ENCODE data around the gene GLTPD2.
"Not testable (repeated sequence)": the region's sequence is repeated elsewhere in the genome, so short reads cannot be mapped to it uniquely, and the experiment has no call there.

The GLTPD2 gene

GRCh38 chr17:4807605-4808377 is 19.0 kb downstream of the GLTPD2 start:
- DNase-seq (ENCODE audit: low read depth in 2 of 2, low spot score in 1 of 2): no peak

DNA sequence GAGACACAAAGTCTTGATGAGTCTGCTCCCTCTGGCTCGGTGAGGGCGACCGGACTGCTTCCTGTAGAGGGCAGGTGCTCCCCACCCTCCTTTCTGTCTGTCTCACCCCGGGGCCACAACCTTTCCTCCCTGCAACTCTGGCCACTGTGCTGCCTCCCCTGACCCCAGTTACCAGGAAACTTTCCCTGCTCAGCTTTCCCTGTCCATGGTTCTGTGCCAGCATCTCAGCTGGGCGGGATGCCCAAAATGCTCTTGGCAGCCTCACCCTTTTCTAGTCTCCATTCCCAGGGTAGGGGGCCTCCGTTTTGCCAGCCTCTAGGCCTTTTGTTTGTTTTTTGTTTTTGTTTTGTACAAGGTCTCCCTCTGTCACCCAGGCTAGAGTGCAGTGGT is 19.6 kb downstream of the GLTPD2 start:
- no peak for DNase-seq (ENCODE audit: low read depth in 2 of 2, low spot score in 1 of 2)

GRCh38 chr17:4810696-4811290 is 22.0 kb downstream of the GLTPD2 start:
- no peak for DNase-seq (ENCODE audit: low read depth in 2 of 2, low spot score in 1 of 2)

GRCh38 chr17:4811471-4811870 is 22.7 kb downstream of the GLTPD2 start:
- no peak for DNase-seq (ENCODE audit: low read depth in 2 of 2, low spot score in 1 of 2)

DNA sequence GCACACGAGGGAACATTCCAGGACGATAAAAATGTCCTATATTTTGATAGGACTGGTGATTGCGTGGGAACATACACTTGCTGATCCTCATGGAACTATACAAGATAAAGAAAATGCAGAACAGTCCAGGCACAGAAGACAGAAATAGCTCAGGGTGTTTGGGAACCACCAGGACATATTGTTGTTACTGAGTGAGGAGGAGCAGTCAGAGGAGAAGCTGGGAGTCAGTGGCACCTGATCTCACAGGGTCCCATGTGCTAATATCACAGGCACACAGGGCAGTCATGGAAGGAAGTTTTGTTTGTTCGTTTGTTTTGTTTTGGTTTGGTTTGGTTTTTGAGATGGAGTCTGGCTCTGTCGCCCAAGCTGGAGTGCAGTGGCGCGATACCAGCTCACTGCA is 23.9 kb downstream of the GLTPD2 start:
- DNase-seq (ENCODE audit: low read depth in 2 of 2, low spot score in 1 of 2): no peak

GRCh38 chr17:4815043-4815675 is 26.4 kb downstream of the GLTPD2 start:
- no peak for DNase-seq (ENCODE audit: low read depth in 2 of 2, low spot score in 1 of 2)

DNA sequence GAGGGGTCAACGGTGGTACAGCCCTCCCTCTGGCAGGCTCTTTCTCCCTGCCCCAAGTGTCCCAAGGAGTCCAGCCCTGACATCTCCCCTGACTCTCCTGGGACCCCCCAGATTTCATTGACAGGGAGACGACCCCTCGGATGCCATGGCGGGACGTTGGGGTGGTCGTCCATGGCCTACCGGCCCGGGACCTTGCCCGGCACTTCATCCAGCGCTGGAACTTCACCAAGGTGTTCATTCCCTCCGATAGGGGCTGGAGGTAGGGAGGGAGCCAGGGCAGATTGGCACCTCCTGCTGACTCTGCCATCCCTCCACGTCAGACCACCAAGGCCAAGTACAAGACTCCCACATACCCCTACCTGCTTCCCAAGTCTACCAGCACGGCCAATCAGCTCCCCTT is 28.1 kb downstream of the GLTPD2 start:
- DNase-seq (ENCODE audit: low read depth in 2 of 2, low spot score in 1 of 2): no peak

DNA sequence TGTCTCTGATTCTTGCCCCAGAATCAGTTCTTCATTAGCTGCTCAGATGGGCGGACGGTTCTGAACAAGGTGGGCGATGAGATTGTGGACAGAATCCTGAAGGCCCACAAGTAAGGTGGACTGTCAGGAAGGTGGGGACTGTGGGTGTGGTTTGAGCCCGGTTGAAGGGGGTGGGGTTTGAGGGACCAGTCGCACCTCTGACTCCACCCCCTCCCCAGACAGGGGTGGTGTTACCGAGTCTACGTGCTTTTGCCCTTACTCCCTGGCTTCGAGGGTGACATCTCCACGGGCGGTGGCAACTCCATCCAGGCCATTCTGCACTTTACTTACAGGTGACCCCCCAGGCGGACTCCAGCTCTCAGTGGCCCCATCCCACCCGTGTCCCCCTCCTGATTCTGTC is 29.5 kb downstream of the GLTPD2 start:
- DNase-seq (ENCODE audit: low read depth in 2 of 2, low spot score in 1 of 2): no peak

- DNase-seq (ENCODE audit: low read depth in 2 of 2, low spot score in 1 of 2): no peak
Measured at GRCh38 chr17:4822835-4823234, 34.1 kb downstream of the GLTPD2 start.

- DNase-seq (ENCODE audit: low read depth in 2 of 2, low spot score in 1 of 2): no peak
Measured at GRCh38 chr17:4823373-4824089, 34.8 kb downstream of the GLTPD2 start.

DNA sequence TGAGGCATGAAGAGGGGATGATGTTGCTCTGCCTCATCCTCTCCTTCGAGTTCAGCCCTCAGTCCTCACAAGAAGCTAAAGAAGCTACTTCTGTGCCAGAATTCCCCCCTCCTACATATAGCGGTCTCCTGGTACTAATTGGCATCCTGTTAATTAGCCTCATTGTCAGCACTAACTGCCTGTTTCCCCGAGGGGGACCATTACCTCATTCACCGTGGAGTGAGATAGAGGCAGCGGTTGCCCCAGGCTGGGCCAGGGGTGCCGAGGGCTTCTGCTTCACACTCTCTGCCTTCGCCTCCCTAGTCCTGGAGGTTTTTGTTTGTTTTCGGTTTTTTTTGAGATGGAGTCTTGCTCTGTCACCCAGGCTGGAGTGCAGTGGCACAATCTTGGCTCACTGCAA is 38.6 kb downstream of the GLTPD2 start:
- no peak for DNase-seq (ENCODE audit: low read depth in 2 of 2, low spot score in 1 of 2)

DNA sequence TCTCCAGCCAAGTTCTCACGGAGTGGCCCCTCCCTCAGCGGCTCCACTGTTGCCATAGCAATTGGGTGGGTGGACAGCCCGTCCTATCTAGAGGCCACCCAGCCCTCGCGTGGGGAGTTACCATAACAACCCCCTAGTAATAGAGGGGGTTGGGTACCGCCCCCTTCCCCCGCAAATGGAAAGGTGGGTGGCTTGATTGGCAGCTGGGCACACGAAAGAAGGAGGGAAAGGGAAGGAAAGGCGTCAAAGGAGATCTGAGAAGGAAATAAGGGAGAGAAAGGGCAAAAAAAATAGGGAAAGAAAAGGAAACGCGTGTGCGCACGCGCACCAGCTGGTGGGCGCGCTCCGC is 44.0 kb downstream of the GLTPD2 start:
- DNase-seq (ENCODE audit: low read depth in 2 of 2, low spot score in 1 of 2): not testable (repeated sequence)

GRCh38 chr17:4833178-4833940 is 44.6 kb downstream of the GLTPD2 start, which contains the start of gene MINK1:
Gene MINK1, plus strand, starts transcription at chr17:4833340. Its CDS starts 244 bp downstream, at chr17:4833584.
- peak; percentile 65 to 82 for DNase-seq (ENCODE audit: low read depth in 2 of 2, low spot score in 1 of 2)

DNA sequence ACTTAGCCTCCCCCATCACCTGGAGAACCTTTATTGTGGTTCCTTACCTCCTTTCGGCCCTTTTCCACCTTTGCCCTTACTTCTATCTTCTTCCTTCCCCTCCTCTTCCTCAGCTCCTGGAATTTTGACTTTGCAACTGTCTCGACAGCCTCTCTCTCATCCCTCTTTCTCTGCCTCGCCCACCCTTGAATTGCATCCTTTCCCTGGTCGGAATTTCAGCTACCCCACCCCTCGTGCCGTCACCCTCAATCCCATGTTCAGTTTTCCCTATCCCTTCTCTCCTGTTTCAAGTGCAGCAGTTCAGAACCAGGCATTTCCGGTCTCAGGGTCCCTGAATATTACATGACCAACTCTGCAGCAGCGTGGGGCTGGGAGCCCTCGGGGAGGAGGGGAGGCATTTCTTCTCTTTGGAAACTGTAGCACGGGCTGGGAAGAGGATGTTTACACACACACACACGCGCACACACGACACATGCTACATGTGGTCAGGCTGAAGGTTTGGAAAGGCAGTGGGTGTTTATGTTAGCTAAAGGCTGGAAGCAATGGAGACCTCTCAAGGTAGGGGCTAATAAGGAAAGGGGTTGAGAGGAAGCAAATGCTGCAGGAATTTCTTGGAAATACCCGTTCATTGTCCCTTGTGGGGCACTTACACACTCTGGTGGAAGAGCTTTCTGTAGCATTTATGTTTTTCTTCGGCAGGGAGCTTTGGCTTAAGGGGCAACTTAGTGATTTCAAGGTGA is 45.3 kb downstream of the GLTPD2 start:
- DNase-seq (ENCODE audit: low read depth in 2 of 2, low spot score in 1 of 2): no peak

DNA sequence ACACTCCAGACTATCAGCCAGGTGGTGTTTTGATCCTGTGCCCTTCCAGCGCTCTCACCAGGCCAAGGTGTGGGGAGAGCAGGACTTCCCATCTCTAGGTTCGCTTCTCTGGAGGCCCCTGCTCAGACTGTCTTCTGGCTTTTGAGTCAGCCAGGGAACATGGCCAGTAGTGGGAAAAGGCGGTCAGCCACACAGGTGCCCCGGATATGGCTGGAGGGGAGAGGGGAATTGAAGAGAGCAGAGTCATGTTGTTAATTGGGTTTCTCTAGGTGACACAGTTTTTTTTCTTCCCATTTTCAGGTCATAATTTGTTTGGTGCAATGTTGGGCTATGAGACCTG is 45.9 kb downstream of the GLTPD2 start:
- no peak for DNase-seq (ENCODE audit: low read depth in 2 of 2, low spot score in 1 of 2)

DNA sequence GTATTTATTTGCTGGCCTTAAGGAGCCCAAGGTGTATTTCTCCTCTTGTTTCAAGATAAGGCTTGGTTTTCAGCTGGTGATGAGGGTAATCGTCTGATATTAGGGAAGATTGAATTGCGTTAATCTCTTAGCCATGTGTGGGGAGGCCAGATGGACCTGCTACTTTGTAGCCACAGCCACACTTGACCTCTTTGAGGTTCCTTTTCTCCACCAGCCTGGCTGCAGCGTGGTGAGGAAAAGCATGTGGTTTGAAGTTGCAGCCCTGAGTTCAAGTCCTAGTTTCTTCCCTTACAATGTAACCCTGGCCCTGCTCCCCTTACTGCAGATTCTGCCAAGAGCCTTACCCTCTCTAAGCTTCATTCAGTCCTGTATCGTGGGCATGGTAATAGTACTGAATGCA is 47.5 kb downstream of the GLTPD2 start:
- no peak for DNase-seq (ENCODE audit: low read depth in 2 of 2, low spot score in 1 of 2)

DNA sequence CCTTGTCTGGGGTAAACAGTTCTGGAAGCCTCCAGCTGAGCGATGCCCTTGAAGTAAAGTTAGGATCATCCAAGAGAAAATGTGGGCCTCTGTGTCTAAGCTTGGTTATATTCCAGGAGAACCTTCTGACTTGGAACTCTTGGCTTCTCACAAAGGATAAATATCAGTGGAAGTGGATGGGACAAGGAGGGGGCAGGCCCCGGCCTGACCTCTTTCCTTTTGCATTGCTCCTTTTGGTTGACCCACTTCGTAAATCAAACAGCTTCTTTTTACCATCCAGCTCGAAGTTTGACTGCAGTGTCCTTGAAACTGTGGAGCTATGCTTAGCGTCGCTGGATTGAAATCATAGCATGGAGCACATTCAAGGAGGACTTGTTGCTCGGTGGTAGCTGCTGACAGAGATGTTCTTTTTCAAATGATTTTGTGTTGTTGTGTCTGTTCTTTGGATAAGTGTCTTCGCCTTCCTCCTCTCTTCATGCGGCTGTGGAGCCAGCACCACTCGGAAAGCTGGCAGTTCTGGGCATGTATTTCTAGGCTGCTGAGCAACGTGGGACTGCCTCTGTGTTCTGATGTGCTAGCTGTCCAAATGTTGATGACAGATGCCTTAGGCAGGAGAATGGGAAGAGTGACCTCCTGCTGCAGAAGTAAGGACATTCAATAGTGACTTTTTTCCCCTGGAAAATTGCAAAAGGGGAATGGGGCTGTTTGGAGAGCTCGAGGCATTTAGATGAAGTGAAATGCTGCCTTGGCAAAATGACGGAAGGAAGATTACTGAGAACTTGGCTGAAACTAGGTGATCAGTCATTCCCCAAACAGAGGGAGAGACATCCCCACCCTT is 48.9 kb downstream of the GLTPD2 start:
- no peak for DNase-seq (ENCODE audit: low read depth in 2 of 2, low spot score in 1 of 2)

DNA sequence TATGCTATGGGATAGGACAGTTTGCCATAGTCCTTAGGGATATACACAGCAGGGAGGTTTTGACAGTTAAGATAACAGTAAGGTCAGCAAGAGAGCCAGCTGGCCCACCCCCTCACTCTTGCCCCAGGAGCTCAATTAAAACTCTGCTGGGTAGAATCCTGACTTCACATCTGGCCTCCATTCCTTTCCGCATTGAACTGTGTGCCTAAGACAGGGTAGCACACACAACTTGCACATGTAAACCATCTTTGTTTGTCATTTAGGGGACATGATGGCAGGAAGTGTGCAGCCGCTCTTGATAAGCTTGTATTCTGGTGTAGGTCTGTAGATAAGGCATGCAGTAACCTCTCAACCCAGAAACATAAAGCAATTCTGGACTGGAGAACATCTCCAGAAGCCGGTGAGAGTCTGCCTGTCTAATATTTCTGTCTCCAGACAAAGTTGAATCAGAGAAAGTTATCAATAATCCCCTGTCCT is 49.6 kb downstream of the GLTPD2 start:
- DNase-seq (ENCODE audit: low read depth in 2 of 2, low spot score in 1 of 2): no peak

DNA sequence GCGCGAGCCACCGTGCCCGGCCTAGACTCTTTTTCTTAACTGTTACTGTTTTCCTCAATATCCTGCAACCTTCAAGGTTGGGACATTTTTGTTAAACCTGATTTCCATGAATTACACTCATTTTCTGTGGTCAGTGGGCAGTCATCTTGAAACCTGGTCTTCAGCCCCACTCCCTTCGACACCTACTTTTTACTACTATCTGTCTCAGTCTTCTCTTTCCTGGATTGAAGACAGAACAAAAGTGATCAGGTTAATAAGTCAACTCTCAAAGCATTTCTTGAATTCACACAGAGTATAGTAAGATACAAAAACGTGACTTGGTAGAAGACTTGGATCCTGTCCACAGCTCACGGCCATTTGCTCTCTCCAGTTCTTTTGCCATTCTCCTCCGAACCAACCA is 50.5 kb downstream of the GLTPD2 start:
- DNase-seq (ENCODE audit: low read depth in 2 of 2, low spot score in 1 of 2): no peak
